ENCODE data around the gene MEN1.

- TF ChIP-seq CTCF (IDR thresholded peaks at IDR 0.05) (no peak), POLR2A (IDR thresholded peaks at IDR 0.05) (no peak)
Measured at GRCh38 chr11:64778223-64778472, 32.2 kb downstream of the MEN1 start.
